Nephron (organoid): ENCODE data around the gene PWWP3B.
"Not testable (repeated sequence)": the region's sequence is repeated elsewhere in the genome, so short reads cannot be mapped to it uniquely, and the experiment has no call there.

Source experiments
- H3K27ac Mint-ChIP-seq, 3 experiments: 2 replicates each; pipeline ENCODE4 v1.8.0; 2020; ENCODE audit warnings: mixed read lengths in 3 of 3, mild to moderate bottlenecking in 2 of 3, moderate library complexity in 1 of 3
- H3K27me3 Mint-ChIP-seq: 2 replicates; pipeline ENCODE4 v1.8.0; 2021; ENCODE audit warnings: low read depth, mild to moderate bottlenecking, moderate library complexity, mixed read lengths
- H3K36me3 Mint-ChIP-seq: 2 replicates; pipeline ENCODE4 v1.8.0; 2020; ENCODE audit warnings: low read depth, mixed read lengths
- H3K4me1 Mint-ChIP-seq: 2 replicates; pipeline ENCODE4 v1.8.0; 2020; ENCODE audit warnings: mixed read lengths
- H3K4me3 Mint-ChIP-seq, 3 experiments: 2 replicates each; pipeline ENCODE4 v1.8.0; 2020; ENCODE audit warnings: mild to moderate bottlenecking in 3 of 3, mixed read lengths in 3 of 3, moderate library complexity in 2 of 3
- H3K9me3 Mint-ChIP-seq: 2 replicates; pipeline ENCODE4 v1.8.0; 2020; ENCODE audit warnings: mixed read lengths
- CTCF ChIP-seq, 3 experiments: fragments of 200-600 bp; sonication (generic); IDR thresholded peaks; one replicate each; pipeline ENCODE4 v1.5.0; 2021; ENCODE audit warnings: antibody characterized with exemption in 3 of 3; ENCODE audit not compliant: unreplicated experiment in 3 of 3

Gene PWWP3B

DNA sequence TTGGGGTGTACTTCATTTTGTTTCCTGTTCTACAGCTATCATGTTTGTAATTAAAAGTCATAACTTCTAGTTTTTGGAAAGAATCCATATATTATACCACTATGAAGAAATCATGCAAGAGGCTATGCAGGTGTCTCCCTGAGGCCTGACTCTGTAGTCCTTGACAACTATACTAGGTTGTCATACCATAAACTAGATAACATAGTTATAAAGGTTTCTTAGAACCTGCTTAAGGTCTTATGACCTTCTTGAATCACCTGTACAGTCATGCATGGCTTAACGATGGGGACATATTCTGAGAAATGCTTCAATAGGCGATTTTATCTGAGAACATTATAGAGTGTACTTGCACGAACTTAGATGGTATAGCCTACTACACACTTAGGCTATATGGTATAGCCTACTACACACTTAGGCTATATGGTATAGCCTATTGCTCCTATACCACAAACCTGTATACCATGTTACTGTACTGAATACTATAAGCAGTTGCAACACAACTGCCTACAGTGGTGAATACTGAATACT, 3.3 kb downstream of the PWWP3B start:
- Mint-ChIP-seq H3K4me1 (peaks cover 5% of the 10 kb centered on the region), H3K27ac (no peak overlapping the region), H3K4me3 (no peak overlapping the region), H3K9me3 (no peaks in the 10 kb centered on the region), H3K27me3 (peaks cover 4% of the 10 kb centered on the region), H3K36me3 (no peaks in the 10 kb centered on the region)
- no peak for TF ChIP-seq CTCF (IDR thresholded peaks at IDR 0.05; ENCODE audit: unreplicated experiment in 3 of 3)

DNA sequence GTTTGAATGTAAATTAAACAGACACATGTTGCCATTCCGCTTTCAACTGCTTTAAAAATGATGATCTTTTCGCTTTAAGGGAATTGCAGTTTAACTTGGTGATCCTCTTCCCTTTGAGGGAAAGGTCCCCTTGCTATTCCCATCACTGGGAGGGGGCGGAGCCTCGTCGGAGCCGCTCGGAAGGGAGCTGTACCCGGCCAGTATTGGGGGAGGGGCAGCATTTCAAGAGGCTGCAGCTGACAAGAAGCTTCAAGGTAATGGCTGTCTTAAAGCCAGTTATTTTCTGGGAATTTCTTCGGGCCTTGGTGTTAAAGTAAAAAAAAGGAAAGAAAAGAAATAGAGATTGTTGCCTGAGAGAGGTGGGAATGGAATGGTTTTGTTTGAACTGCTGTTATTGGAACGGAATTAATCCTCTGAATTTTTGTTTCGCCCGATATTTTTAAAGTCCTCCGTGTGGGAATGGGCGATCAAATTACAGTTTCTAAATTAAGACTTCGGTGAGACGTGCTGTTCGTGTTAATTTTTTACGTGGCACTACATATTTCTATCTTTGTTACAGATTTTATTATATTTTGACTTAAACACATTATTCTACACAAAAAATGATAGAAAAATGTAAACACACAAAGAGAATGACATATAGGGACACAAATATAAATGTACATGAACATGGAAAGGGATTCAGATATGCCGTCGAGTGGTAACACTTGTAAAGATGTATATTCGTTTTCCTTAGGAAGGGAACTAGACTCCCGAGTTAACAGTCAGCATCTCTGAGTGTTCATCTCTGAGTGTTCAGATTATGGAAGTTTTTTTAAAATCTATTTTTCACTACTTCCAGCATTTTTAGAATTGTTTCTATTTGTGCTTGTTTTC, 9.2 kb downstream of the PWWP3B start:
- peak overlapping the region; percentile 87 to 92 (median 89) for H3K4me3 Mint-ChIP-seq
- no peaks in the 10 kb centered on the region for H3K27me3 Mint-ChIP-seq
- no peaks in the 10 kb centered on the region for H3K36me3 Mint-ChIP-seq
- TF ChIP-seq CTCF (IDR thresholded peaks at IDR 0.05; ENCODE audit: unreplicated experiment in 3 of 3): no peak
- peak overlapping the region; percentile 91 to 95 (median 94) for H3K27ac Mint-ChIP-seq
- H3K4me1 Mint-ChIP-seq: peaks cover 14% of the 10 kb centered on the region
- H3K9me3 Mint-ChIP-seq: peaks cover 8% of the 10 kb centered on the region

DNA sequence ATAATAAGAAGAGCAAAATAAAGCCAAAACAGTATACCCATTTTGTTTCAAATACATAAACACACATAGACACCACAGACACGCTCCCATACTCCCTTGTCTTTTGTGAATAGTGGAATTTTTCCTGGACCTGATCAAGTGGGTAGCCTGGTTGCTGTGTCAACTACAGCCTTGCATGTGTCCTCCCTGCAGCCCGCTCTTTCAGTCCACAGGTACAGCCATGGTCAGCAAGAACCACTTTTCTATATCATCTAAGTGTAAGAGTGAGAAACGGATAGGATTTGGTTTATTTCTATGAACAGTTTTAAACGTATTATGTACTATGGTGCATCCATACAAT, 9.8 kb downstream of the PWWP3B start:
- H3K9me3 Mint-ChIP-seq: peaks cover 14% of the 10 kb centered on the region
- no peaks in the 10 kb centered on the region for H3K27me3 Mint-ChIP-seq
- H3K36me3 Mint-ChIP-seq: no peaks in the 10 kb centered on the region
- no peak for TF ChIP-seq CTCF (IDR thresholded peaks at IDR 0.05; ENCODE audit: unreplicated experiment in 3 of 3)
- peak overlapping the region in 2 of 3 experiments; percentile 39 to 95 for H3K27ac Mint-ChIP-seq
- peak overlapping the region; percentile 87 to 92 (median 89) for H3K4me3 Mint-ChIP-seq
- peaks cover 14% of the 10 kb centered on the region for H3K4me1 Mint-ChIP-seq

DNA sequence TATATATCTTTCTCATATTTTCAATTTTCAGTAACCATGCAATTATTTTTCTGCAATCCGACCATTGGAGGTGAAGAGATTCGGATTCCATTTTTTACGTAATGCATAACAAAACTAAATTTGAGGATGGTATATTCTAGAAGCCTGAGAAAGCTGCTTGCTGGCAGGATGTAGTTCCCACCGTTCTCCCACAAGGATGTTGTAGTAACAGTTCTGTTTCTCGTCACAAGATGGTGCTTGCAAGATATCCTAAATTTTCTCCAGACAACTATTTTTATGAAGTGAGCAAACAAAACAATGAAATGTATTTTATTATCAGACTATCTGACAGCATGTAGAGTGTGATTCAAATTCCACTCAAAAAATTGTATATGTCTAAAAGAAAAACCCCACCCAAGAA, 10.7 kb downstream of the PWWP3B start:
- Mint-ChIP-seq H3K9me3 (peaks cover 14% of the 10 kb centered on the region), H3K4me3 (peak overlapping the region in 2 of 3 experiments; percentile 3 to 15), H3K36me3 (no peaks in the 10 kb centered on the region), H3K27ac (no peak overlapping the region), H3K27me3 (no peaks in the 10 kb centered on the region), H3K4me1 (peaks cover 14% of the 10 kb centered on the region)
- peak in 1 of 3 experiments; percentile 19 for TF ChIP-seq CTCF (IDR thresholded peaks at IDR 0.05; ENCODE audit: unreplicated experiment in 3 of 3)

- H3K4me1 Mint-ChIP-seq, H3K36me3 Mint-ChIP-seq, H3K4me3 Mint-ChIP-seq, H3K27me3 Mint-ChIP-seq, H3K27ac Mint-ChIP-seq: not testable (repeated sequence)
- peaks cover 33% of the 10 kb centered on the region for H3K9me3 Mint-ChIP-seq
These were observed 15.6 kb downstream of the PWWP3B start for GRCh38 chrX:106183685-106184084.

- TF ChIP-seq CTCF (IDR thresholded peaks at IDR 0.05; ENCODE audit: unreplicated experiment in 3 of 3): no peak
- Mint-ChIP-seq H3K9me3 (peaks cover 14% of the 10 kb centered on the region), H3K27me3 (no peaks in the 10 kb centered on the region), H3K4me3 (peak overlapping the region; percentile 55 to 73 (median 62)), H3K36me3 (peaks cover 17% of the 10 kb centered on the region), H3K4me1 (peaks cover 12% of the 10 kb centered on the region), H3K27ac (peak overlapping the region; percentile 46 to 90 (median 54))
These were observed 33.5 kb downstream of the PWWP3B start for GRCh38 chrX:106201502-106202178.
